Suprapubic skin (tissue), 3 donors: Measurements from ENCODE around the gene HDGF.

ENCODE experiments used
- CTCF ChIP-seq, 2 donors: fragments of 200-600 bp in 1 of 2; fragments of 450-650 bp in 1 of 2; sonication (generic) in 1 of 2; IDR thresholded peaks; one replicate each; pipeline ENCODE4 v1.5.1; 2016 to 2019; ENCODE audit warnings: antibody characterized with exemption in 2 of 2, mild to moderate bottlenecking in 1 of 2, moderate library complexity in 1 of 2
- POLR2A ChIP-seq, 2 donors: fragments of 450-650 bp; IDR thresholded peaks; one replicate each; pipeline ENCODE4 v1.6.1; 2017; ENCODE audit warnings: antibody characterized with exemption in 2 of 2, mild to moderate bottlenecking in 2 of 2, moderate library complexity in 2 of 2

GRCh38 chr1:156706657-156707416, 44.6 kb downstream of the HDGF start:
- TF ChIP-seq POLR2A (IDR thresholded peaks at IDR 0.05), result no peak
- TF ChIP-seq CTCF (IDR thresholded peaks at IDR 0.05), result no peak
